GM20000 (cell line): ENCODE data around the gene KCNQ1OT1.
"Not testable (repeated sequence)": the region's sequence is repeated elsewhere in the genome, so short reads cannot be mapped to it uniquely, and the experiment has no call there.

ENCODE experiments used
- DNase-seq: peaks from one replicate; pipeline ENCODE4 v3.0.0; 2012; ENCODE audit warnings: low spot score
- TF ChIP-seq, protein P1 (sequence below): IDR thresholded peaks from 2 replicates; pipeline ENCODE4 v1.5.1; 2012; ENCODE audit warnings: mild to moderate bottlenecking, control low read depth; ENCODE audit errors: extremely low read depth, missing control alignments

Gene KCNQ1OT1

GRCh38 chr11:2645779-2646118, 54.0 kb downstream of the KCNQ1OT1 start:
- TF ChIP-seq, protein P1, sequence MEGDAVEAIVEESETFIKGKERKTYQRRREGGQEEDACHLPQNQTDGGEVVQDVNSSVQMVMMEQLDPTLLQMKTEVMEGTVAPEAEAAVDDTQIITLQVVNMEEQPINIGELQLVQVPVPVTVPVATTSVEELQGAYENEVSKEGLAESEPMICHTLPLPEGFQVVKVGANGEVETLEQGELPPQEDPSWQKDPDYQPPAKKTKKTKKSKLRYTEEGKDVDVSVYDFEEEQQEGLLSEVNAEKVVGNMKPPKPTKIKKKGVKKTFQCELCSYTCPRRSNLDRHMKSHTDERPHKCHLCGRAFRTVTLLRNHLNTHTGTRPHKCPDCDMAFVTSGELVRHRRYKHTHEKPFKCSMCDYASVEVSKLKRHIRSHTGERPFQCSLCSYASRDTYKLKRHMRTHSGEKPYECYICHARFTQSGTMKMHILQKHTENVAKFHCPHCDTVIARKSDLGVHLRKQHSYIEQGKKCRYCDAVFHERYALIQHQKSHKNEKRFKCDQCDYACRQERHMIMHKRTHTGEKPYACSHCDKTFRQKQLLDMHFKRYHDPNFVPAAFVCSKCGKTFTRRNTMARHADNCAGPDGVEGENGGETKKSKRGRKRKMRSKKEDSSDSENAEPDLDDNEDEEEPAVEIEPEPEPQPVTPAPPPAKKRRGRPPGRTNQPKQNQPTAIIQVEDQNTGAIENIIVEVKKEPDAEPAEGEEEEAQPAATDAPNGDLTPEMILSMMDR, result no peak
- DNase-seq, result no peak

- TF ChIP-seq, protein P1, result no peak
- no peak for DNase-seq
Measured at GRCh38 chr11:2644844-2645778, 54.7 kb downstream of the KCNQ1OT1 start.

DNA sequence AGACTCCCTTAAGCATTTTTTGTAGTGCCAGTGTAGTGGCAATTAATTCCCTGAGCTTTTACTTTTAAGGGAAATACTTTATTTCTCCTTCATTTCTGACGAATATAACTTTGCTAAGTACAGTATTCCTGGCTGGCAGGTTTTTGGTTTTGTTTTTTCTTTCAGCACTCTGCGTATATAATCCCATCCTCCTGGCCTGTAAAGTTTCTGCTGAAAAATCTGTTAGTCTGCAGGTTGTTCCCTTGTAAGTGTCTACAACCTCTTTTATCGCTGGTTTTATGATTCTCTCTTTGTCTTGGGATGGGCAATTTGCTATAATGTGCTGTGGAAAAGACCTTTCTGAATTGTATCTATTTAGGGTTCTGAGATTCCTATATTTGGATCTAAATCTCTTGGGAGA, 56.0 kb downstream of the KCNQ1OT1 start:
- TF ChIP-seq, protein P1, result no peak
- DNase-seq, result no peak

GRCh38 chr11:2641623-2642022, 58.2 kb downstream of the KCNQ1OT1 start:
- TF ChIP-seq, protein P1, result no peak
- no peak for DNase-seq

GRCh38 chr11:2639763-2640162, 60.0 kb downstream of the KCNQ1OT1 start:
- not testable (repeated sequence) for DNase-seq

- no peak for DNase-seq
- TF ChIP-seq, protein P1, result no peak
Measured at GRCh38 chr11:2631161-2631560, 68.6 kb downstream of the KCNQ1OT1 start.

DNA sequence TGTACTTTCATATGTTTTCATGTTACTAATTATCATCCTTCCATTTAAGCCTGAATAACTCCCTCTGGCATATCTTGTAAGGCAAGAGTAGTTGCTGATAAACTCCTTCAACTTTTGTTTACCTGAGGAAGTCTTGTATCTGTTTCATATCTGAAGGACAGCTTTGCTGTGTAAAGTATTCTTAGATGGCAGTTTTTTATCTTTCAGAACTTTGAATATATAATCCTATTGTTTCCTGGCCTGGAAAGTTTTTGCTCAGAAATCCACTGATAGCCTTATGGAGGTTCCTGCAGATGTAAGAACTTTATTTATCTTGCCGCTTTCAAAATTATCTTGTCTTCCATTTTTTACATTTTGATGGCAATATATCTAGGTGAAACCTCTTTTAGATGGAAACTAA, 69.1 kb downstream of the KCNQ1OT1 start:
- no peak for DNase-seq
- TF ChIP-seq, protein P1, result no peak

DNA sequence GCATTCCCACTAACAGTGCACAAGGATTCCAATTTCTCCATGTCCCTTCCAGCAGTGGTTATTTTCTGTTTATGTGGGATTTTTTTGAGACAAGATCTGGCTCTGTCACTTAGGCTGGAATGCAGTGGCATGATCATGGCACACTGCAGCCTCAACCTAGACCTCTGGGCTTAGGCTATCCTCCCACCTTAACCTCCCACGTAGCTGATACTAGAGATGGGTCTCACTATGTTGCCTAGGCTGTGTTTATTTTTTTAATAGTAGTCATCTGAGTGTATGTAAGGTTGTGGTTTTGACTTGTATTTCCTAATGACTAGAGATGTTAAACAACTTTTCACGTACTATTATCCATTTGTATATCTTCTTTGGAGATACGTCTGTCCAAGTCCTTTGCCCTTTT, 74.6 kb downstream of the KCNQ1OT1 start:
- DNase-seq, result no peak
- TF ChIP-seq, protein P1, result no peak
